C4-2B (cell line): ENCODE measurements around the gene ATF7IP.

Source experiments
- ZFX ChIP-seq: fragments of 450-650 bp; IDR thresholded peaks from 2 replicates; pipeline ENCODE4 v1.6.1; 2017
- TF ChIP-seq, protein P1 (sequence below): fragments of 450-650 bp; conservative IDR thresholded peaks from 2 replicates; pipeline ENCODE4 v1.5.1; 2017; ENCODE audit warnings: mild to moderate bottlenecking

DNA sequence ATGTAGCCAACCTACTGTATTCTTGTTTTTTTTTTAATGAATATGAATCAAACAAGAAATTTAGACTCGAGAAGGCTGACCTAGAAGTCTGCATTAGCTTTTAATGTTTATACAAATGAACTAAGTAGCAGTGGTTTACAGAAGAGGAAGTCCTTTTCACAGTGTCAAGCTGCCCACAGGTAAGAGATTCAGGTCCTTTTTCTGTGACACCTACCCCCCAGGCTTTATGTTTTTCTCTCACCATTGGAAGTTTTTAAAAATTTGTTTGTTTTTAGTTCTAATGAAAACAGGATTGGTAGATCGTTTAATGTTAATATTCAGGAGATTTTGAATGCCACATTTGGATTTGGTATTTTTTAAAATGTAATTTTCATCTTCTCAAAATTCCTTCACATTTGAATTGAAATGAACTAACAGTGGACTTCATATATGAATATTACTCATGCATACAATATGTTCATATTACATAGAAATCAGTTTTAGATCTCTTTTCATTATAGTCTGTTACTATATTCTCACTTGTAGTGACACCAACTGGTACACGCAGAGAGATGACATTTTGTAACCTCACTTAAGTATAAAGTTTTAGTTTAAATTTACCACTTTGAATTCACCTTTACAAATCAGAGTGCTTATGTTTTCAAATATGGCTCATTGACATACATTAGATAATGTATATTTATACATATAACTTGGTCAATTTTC lies 29.7 kb downstream of the ATF7IP start:
- TF ChIP-seq, protein P1, sequence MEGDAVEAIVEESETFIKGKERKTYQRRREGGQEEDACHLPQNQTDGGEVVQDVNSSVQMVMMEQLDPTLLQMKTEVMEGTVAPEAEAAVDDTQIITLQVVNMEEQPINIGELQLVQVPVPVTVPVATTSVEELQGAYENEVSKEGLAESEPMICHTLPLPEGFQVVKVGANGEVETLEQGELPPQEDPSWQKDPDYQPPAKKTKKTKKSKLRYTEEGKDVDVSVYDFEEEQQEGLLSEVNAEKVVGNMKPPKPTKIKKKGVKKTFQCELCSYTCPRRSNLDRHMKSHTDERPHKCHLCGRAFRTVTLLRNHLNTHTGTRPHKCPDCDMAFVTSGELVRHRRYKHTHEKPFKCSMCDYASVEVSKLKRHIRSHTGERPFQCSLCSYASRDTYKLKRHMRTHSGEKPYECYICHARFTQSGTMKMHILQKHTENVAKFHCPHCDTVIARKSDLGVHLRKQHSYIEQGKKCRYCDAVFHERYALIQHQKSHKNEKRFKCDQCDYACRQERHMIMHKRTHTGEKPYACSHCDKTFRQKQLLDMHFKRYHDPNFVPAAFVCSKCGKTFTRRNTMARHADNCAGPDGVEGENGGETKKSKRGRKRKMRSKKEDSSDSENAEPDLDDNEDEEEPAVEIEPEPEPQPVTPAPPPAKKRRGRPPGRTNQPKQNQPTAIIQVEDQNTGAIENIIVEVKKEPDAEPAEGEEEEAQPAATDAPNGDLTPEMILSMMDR, result no peak
- TF ChIP-seq ZFX, result no peak
